GM04504 (cell line): ENCODE measurements around the gene DNASE1L2.
"Not testable (repeated sequence)": the region's sequence is repeated elsewhere in the genome, so short reads cannot be mapped to it uniquely, and the experiment has no call there.

Source experiments
- DNase-seq: peaks from one replicate; pipeline ENCODE4 v3.0.0-alpha.2; 2012; ENCODE audit warnings: low read depth

The DNASE1L2 gene

GRCh38 chr16:2240331-2240730, 4.1 kb downstream of the DNASE1L2 start:
- not testable (repeated sequence) for DNase-seq

DNA sequence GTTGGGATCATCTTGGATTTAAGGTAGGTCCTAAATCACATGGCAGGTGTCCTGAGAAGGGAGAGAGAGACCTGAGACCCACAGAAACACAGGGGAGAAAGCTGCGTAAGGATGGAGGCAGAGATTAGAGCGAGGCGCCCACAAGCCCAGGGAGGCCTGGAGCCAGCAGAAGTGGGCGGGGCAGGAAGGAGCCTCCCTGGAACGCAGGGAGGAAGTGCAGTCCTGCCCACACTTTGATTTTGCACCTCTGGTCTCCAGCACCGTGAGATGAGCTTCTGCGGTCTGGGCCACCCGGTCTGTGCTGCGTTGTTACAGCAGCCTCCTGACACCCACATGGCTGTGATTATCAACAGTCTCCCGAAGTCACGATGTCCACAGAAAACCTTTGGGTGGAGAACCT, 6.4 kb downstream of the DNASE1L2 start:
- no peak for DNase-seq

GRCh38 chr16:2243031-2243528, 6.8 kb downstream of the DNASE1L2 start:
- DNase-seq: no peak

DNA sequence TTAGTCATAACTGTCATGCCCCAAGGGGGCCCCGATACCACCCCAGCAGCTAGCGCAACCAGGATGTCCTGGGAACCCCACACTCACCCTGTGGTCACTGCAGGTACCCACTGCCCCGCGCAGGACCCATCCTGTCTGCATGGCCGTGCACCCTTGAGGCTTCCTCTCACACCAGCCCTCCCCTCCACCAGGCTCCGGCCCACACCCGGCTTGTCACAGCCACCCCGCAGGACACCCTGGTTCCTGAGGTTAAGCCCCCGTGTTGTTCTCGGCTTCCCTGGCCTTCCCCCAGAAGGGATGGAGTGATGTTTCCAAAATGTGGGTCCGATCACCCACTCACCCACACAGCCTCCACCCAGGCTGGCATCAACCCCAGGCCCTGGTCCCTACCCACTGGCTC, 7.5 kb downstream of the DNASE1L2 start:
- no peak for DNase-seq

DNA sequence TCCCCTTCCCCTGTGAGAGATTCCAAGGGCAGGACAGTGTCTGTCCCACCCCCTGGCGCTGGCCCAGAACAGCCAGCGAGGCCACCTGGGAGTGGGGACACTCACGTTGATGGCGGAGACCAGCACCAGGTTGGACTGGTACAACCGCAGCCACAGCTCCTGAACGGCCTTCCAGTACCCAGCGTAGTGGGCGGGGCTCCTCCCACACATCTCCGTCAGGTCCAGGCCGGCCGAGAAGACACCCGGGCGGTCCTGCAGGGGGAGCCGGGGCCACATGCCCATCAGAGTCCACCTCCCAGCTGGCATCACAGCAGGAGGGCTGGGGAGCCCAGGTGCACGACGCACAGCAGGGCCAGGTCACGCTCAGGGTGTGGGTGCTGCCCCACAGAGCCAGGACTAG, 8.1 kb downstream of the DNASE1L2 start:
- DNase-seq: no peak

DNA sequence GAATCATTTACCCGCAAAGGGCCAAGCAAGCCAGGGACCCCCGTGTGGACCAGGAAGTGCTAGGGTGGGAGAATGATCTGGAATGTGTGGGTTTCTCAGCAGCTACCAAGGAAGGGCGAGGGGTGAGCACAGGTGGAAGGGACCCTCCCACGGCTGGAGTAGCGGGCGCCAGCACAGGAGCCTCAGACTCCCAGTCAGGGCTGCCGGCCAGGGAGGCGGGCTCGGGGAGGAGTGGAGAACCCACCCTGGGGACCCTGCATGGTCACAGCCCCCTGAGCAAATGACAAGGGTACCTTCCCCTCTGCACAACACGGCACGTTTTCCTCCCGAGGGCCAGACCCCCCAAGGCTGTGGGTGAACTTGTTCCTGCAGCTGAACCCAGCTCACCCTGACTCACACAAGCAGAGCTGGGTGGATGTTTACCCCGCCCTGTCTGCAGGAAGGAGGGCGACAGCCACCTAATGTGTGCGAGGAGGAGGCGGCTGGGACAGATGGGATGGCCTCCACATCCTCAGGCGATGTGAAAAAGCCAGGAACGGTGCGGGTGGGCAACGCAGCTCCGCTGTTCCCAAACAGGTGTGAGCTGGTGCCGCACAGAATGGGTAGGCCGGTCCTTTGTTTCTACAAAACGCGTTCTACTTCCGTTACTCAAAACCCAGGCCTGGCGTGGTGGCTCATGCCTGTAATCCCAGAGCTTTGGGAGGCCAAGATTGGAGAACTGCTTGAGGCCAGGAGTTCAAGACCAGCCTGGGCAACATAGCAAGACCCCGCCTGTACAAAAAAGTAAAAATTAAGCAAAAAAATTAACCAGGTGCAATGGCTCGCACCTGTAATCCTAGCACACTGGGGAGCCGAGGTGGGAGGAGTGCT, 8.9 kb downstream of the DNASE1L2 start:
- DNase-seq: no peak

DNA sequence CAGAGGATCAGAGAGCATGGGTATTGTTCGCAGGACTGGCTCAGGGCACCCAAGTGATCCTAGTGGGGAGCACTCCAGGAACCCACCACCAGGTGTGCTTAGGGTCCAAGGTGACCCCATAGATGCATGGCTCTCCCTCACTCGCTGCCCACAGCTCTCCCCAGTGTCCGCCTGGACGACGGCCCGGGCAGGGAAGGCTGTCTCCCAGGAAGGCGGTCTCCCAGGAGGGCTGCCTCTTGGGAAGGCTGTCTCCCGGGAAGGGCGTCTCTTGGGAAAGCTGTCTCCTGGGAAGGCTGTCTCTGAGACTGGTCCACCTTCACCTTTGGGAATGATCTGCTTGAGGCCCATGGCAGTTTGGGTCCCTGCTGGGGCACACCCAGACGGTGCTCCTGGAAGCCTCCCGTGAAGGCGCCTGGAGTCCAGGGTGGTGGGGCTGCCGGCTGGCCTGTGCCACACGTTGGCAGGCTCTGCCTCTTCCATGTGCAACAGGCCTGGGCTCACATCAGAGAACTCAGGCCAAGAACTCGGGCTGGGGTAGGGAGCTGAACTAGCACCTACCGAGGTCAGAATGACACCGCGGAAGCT, 10.1 kb downstream of the DNASE1L2 start:
- DNase-seq: no peak

DNA sequence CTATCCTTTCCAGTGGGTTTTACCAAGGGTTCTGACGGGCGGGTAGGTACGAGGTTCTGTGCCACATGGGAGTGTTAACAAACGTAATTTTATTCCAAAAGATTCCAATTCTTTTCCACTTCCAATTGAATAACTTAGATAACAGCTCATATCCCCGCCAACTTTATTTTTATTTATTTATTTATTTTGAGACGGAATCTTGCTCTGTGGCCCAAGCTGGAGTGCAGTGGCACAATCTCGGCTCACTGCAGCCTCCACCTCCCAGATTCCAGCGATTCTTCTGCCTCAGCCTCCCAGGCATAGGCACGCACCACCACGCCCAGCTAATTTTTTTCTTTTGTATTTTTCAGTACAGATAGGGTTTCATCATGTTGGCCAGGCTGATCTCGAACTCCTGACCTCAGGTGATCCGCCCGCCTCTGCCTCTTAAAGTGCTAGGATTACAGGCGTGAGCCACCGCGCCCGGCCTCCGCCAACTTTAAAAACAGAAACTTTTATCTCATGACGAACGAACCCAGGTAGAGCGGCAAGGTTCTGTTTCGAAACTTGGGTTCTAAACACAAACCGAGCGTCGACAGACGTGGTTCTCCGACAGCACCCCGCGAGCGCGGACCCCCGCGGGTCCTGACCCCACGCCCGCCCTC, 14.5 kb downstream of the DNASE1L2 start:
- no peak for DNase-seq

GRCh38 chr16:2251296-2252111, 15.3 kb downstream of the DNASE1L2 start, which contains the start of gene ECI1:
TSS of gene ECI1 (minus strand) at chr16:2251587. CDS start at chr16:2251566, 21 bp downstream.
- peak; percentile 91 for DNase-seq

- no peak for DNase-seq
These were observed 16.5 kb downstream of the DNASE1L2 start for GRCh38 chr16:2252806-2253148.

- DNase-seq: no peak
These were observed 17.0 kb downstream of the DNASE1L2 start for GRCh38 chr16:2253293-2253692.

DNA sequence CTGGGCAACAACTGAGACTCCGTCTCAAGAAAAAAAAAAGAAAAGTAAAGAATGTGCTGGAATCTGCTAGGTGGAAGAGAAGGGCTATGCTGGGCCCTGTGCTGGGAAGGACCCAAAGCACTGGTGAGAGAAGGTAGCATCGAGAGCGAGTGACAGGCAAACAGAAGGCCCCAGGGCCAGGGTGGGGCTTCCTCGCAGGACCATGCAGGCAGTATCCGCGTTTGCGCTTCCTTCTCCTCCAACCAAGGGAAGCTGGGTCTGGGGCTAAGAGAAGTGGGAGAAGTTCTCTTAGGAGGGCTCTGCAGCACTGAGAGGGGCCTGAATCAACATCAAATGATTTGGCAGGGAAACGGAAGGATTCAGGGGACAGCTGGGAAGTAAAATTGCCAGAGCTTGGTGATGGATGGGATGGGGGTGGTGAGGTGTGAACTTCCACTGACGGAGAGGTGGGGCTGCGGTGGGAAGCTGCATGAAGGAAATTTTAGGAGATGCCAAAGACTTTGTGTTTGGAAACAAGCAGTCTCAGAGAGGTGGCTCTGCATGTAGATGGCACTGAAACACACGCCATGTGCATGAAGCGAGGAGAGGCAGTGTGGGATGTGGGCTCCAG, 20.4 kb downstream of the DNASE1L2 start:
- no peak for DNase-seq

DNA sequence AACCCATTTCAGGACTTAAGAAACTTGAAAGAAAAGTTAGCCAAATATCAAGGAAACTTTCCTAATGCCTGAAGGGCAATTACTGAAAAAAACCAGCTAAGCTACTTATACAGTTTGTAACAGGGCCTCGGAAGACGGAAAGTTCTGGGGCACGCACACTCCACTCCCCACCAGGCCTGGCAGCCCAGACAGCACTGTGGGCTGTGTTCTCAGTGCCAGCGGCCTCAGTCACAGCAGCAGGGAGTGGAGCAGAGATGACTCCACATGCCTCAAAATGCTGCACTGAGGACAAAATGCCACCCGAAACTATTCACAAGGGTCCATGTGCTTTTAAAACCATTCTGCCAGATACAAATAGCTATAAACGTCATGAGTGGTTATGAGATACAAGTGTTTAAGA, 21.5 kb downstream of the DNASE1L2 start:
- no peak for DNase-seq

- not testable (repeated sequence) for DNase-seq
These were observed 22.3 kb downstream of the DNASE1L2 start for GRCh38 chr16:2258530-2258929.

DNA sequence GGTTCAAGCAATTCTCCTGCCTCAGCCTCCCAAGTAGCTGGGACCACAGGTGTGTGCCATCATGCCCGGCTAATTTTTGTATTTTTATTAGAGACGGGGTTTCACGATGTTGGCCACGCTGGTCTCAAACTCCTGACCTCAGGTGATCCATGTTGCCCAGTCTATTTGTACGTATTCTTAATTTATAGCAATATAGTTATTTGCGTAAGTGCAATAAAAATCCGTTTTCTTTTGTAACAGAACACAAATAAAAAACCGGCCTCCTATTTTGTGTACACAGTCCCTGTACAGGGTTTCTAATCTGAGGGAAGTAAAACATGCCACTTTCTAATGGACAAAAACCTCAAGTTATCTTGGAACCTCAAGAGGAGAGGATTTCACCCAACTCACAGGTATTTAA, 24.0 kb downstream of the DNASE1L2 start:
- DNase-seq: no peak

DNA sequence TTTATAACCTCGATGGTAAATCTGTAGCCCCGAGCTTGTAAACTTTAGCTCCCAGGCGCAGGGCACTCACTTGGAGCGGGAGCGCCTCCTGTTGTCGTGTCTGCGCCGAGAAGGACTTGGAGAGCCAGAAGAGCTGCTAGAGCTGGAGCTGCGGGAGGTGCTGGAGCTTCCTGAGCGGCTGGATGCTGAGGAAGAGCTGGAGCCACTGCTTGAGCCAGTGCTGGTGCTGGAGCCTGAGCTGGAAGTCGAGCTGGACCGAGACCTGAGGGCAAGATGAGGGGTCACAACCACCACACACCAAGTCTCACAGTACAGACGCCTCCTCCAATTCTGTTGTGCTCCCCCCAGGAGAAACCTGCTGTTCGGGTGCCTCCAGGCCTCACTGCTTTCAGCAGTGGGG, 26.8 kb downstream of the DNASE1L2 start:
- not testable (repeated sequence) for DNase-seq

DNA sequence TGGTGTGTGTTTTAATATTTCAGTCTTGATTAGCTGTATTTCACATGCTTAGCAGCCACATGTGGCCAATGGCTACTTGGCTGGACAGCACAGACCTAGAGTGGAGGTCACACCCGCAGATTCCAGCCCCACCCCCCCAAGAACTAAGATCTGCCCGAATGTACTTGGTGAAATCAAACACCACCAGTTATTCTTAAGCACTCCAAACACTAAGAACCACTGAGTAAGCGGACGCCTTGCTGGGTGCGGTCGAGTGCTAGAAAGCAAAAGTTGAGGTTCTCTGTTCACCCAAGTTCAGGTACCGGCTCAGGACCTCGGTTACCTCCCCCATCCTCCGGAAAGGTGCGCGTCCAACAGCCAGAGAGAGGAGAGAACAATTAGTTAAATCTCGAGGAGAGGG, 30.6 kb downstream of the DNASE1L2 start:
- DNase-seq: not testable (repeated sequence)

GRCh38 chr16:2267505-2267912, 31.3 kb downstream of the DNASE1L2 start:
- not testable (repeated sequence) for DNase-seq

GRCh38 chr16:2267913-2268666, 31.8 kb downstream of the DNASE1L2 start, which contains the start of gene RNPS1:
TSS of gene RNPS1 (minus strand) at chr16:2268126. CDS start at chr16:2264643, 3,483 bp downstream.
- DNase-seq: peak; percentile 91

DNA sequence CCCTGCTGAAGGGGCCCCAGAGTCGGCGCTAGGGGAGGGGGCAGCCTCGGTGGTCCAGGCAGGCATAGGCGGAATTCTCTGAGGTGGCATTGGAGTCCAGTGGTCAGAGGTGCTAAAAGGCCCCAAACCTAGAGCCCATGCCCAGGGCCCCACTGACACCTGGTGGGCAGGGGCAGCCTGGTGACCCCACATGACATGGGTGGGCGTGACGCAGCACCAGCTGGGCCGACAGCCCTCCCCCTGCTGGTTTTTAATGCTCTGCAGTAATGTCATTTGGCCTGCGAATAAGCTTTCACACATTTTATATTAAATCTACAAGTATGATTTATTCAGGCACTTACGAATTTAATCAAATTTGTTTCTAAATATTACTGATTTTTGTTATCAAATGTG, 33.8 kb downstream of the DNASE1L2 start:
- no peak for DNase-seq
